ENCODE results near the gene THRA.

Gene THRA

DNA sequence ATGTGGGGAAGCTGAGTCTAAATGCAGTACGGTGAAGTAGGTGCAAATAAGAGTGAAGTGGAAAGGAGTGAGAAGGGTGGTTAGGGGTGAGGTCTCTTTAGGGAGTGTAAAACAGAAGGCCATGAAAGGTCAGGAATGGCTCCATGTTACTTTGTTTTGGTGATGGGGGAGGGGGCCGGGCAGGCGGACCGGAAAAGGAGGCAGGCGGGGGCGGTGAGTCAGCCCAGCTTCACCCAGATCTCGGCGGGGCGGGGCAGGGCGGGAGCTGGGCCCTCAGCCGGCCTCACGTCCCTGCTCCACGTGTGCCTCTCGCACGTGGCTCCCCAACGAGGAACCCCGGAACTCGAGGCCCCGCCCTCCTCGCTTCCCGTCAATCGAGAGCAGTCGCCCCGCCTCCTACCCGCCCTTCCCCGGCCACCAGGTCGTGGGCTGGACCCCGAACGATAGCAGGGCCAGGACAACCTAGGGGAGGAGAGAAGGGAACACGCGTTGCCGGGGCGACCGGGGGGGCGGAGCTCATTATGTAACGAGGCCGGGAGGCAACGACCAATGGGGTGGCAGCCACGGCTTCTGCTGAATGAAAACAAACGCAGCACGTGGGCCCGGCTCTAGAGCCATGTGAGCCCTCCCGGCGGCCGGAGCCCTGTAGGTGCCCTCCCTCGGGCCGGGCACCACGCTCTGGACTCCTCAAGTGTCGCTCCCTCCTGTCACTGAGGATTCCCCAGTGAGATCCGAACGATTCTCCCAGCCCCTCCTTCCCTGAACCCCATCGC, 36.3 kb downstream of the THRA start:
- DNase-seq (ENCODE audit: low read depth in 2 of 2): peak; percentile 95 to 97

DNA sequence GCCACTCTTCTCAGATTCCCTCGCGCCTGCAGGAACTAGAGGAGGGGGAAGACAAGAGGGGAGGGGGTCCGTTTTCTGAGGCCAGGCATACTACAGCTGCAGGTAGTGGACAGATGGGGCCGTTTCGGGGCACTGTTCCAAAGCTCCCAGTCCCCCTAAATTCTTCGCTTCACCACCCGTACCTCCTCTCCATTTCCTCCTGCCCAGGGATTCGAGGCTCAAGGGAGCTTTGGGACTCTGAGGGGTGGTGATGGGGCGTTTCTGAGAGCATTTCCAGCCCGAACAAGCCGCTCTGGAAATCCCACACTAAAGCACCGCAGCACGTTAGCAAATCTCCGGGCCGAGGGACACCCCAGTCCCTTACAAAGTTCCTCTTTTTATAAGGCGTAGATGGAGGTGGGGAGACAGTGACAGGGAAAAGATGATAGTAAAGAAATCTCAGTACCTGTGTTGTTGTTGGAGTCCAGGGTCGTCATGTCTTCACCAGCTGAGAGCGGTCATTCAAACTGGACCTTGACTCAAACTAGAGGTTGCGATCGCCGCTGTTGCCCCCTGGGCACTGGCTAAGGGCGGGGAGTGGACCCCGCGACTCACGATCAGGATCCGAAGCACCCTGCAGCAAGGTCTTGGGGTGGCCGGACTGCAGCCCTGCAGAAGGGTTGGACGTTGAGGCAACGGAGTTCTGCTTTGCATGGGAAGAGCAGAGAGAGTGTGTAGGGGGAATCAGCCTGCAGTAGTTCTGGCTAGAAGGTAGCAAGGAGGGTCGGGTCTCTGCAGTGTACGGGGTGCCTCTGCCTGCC, 37.1 kb downstream of the THRA start:
- DNase-seq (ENCODE audit: low read depth in 2 of 2): no peak

DNA sequence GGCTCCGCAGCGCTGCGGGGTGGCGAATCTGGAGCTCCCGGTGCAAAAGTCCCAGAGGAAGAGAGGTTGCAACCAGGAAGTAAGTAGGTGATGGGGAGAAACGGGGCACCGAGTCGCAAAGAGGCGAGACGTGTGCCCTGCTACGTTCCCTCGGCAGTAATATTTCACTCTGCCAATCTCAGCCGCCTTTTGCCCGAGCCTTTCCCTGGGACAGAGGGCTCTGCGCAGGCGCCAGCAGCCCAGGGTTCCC, 37.6 kb downstream of the THRA start, which contains the start of gene NR1D1:
Gene NR1D1, minus strand, starts transcription at position 171 of the 250 bp plus-strand sequence. CDS start 495 bp downstream, outside the sequence.
- no peak for DNase-seq (ENCODE audit: low read depth in 2 of 2)

DNA sequence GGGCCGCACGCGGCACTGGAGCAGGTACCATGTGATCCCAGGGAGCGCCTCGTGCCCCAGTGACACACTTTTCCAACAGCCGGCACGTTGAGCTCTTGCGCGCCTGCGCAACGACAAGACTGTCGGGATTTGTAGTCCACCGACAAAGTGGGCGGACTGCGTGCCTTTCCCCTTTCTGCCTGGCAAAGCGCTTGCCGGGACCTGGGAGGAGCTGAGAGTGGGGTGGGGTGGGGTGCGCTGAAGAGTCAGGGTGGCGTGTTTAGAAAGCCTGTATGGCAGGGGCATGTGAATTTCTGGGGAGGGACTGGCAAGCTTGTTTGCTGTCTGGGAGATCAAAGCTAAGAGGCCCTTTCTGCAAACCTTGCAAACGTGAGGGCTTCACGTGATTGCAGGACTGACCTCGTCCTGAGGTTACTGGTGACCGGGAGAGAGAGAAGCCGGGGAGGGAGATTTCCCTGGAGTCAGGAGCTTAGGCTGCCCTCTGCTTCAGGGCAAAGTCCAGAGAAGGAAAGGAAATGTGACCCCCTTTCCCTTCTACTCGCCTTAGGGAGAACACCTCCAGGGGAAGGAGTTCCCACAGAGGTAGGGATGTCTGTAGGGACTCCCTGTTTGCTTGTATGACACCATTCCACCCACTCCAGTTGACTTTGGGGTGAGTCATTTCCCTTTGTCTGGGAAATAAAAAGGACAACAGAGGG, 38.1 kb downstream of the THRA start:
- peak; percentile 69 to 74 for DNase-seq (ENCODE audit: low read depth in 2 of 2)

DNA sequence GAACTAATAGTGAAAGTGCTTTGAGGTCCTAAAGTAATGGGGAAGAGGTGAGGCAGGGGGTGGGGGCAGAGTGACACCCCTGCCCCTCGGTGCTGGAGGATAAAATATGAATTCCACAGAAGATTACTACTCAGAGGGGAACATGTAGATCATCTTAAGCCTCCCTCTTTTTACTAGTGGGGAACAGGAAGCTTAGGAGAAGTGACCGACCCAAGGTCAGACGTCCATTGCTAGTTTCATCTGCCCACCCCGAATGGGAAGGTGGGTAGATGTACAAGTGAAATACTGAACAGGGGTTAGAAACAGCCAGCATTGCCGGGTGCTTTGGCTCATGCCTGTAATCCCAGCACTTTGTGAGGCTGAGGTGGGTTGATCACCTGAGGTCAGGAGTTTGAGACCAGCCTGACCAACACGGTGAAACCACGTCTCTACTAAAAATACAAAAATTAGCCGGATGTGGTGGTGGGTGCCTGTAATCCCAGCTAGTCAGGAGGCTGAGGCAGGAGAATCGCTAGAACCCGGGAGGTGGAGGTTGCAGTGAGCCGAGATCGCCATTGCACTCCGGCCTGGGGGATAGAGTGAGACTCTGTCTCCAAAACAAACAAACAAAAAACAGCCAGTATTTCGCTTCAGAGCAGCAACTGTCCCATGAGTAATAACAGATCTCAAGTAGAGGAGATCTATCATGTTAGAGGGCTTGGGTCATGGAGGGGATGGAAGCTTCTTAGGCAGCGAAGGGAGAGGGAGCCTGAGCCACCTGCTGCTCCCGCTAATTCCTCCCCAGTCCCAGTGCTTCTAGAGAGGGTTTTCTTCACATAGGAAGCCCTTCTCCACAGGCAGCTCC, 38.8 kb downstream of the THRA start:
- DNase-seq (ENCODE audit: low read depth in 2 of 2): no peak

DNA sequence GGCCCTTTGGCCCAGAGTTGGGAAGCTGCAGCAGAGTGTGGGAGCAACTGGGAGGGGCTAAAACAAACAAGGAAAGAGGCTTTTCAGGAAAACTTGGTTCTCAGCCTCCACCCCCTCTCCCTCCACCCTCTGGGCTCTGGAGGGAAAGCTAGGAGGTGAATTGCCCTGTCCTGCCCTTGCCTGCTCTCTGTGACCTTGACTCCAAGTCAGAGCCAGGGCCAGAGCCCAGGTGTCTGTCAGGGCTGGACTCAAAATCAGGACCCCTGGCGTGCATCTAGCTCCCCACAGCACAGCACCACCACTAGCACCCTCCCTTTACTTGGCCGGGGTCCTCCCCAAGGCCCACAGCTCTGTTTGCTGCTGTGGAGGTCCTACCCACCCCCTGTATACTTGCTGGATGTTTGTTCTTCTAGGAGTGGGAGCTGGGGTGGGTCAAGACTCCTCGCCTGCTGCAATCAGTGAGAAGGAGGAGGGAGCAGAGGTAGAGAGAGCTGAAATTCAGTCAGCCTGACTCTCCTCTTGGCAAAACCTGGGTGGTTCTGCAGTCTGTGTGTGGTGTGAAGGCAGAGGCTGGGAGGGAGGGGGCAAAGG, 40.4 kb downstream of the THRA start:
- DNase-seq (ENCODE audit: low read depth in 2 of 2): no peak

DNA sequence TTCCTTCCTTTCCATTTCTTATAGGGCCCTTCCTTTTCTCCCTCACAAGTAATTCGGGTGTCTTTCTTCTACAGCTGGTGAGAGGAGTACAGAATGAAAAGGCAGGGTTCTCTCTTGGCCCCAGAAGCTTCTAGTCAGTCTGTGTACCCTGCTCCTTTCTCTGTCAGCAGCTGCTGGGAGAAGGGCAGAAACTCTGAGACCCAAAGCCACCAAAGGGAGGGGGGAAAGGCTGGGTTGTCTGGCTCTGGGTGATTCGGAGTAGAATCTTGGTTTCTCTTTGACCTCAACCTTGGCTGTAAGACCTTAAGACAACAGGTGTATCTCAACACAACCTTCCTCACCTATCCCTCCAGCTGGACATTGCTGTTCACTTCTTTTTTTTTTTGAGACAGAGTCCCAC, 40.9 kb downstream of the THRA start:
- DNase-seq (ENCODE audit: low read depth in 2 of 2): no peak

DNA sequence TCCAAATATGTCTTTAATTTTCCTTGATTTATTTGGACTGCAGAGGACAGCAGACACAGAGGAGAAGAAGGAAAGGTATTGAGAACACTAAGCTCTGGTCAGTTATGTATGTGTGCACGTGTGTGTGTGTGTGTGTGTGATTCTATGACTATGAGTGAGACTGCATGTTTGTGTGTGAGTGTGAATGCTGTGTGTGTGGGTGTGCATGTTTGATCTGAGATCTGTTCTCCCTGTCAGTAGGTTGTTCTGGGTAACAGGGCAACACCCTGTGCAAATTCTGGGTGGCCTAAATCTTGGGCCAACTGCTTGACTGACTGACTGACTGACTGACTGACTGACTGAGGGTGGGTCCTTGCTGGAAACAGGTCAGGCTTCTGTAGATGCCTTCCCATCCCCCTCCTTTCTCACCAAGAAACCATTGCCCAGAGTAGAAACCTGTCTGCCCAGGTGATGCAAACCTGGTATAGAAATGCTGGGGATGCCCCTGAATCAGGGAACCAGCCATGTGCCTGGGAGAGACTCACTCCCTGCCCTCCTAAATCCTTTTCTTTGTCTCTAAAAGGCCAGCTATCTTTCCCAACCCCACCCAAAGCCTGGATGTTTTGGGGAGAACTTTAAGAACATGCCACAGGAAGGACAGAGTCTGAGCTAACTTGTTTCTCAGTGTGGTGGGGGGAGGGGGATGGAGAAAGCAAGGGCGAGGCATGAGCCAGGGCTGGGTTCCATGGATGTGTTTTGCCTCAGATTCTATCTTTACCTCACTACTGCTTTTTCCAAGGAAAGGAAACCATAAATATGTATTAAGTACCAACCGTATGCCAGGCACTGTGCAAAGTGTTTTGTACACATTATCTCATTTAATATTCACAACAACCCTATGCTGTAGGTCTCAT, 42.1 kb downstream of the THRA start:
- no peak for DNase-seq (ENCODE audit: low read depth in 2 of 2)

DNA sequence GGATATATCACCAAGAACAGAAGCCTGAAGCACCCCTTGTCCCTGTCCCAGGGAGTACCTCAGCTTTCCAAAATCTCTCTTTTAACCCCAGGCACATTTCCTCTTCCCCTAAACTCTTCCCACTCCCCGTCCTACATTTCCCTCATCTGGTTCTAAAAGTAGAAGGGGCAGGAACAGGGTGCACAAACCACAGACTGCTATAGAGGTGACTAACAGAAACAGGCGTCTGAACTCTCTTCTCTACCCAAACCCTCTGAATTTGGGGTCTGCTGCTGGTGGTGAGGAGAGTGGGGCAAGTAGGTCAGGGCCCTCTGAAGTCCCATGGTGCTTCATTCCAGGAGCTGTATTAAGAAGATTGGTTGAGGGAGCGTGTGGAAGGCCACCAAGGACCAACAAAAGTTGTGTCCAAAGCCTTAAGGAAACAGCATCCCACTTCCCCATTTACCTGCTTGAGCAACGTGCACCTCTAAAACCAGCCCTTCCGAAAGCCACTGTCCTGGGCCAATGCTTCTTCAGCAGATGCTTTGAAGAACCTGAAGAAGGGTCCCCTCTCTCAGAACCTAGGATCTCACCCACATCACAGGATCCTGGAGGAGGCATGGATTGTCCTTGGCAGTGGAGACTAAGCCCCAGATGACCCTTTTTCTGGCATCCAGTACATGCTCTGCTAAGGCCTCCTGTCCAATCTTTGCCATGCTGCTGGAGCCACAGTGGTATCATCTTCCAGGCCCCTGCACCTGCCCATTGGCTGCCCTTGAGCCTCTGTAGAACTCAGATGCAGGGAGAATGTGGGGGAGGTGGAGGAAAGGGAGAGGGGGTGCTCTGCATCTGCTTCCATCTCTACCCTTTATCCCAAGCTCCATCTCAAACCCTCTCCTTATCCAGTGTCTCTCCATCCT, 43.3 kb downstream of the THRA start:
- DNase-seq (ENCODE audit: low read depth in 2 of 2): no peak

DNA sequence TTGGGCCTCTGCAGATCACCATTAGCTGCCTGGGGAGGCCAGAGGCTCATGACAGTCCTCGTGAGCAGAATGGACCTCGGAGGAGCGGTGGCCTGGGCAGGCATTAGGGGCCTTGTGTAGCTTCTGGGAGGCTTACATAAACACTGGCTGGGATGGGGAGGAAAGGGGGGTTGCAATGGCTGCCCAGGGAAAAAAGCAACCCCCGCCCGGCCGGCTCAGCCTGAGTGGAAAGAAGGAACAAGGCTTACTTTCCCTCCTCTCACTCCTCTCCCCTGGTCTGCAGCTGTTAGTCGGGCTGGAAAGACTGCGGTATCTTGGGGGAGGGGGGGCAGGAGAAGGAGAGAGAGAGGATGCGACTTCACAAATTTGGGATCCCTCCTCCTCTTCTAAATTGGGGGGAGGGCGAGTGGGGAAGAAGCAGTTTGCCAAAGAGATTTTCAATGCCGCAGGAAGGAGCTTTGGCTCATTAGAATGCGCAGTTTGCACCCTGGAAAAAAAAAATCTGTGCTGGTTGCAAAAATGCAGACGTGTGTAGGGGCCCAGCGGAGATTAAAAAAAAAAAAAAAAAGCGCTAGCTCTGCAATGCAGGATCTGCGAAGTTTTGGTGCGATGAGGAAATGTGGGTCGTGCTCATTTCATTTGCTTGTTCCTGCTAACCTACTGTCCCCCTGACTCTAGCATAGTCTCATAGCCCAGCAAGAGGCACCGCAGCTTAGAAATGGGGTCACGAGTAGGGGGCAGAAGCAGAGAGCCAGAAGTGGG, 44.2 kb downstream of the THRA start:
- DNase-seq (ENCODE audit: low read depth in 2 of 2): no peak

DNA sequence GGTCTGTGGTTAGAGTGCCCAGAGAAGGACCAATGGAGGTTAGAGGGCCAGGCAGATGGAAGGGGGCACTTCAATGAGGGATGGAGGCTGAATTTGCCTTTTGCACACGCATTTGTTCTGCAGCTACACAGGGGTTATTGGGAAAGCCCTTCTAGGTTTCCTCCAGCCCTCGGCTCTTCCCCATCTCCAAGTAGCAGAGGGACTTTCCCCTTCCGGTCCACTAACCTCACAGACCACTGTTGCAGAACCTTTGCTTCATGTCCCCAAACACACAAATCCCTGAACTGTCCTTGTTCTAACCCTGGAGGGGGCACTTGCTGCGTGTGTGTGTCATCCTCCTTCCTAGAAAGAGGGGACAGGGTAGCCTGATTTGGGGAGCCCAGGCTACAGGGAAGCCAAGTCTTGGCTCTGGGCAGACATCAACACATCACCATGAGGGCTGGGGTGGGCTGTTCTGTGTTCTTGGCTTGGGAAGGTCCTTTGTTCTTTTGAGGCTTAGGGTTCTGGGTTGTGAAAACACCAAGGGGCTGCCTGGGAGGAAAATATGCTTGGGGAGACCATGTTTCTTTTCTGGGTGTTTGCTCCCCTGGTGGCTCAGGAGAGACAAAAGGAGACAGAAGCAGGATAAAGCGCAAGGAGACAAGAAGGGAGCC, 44.9 kb downstream of the THRA start:
- DNase-seq (ENCODE audit: low read depth in 2 of 2): no peak

DNA sequence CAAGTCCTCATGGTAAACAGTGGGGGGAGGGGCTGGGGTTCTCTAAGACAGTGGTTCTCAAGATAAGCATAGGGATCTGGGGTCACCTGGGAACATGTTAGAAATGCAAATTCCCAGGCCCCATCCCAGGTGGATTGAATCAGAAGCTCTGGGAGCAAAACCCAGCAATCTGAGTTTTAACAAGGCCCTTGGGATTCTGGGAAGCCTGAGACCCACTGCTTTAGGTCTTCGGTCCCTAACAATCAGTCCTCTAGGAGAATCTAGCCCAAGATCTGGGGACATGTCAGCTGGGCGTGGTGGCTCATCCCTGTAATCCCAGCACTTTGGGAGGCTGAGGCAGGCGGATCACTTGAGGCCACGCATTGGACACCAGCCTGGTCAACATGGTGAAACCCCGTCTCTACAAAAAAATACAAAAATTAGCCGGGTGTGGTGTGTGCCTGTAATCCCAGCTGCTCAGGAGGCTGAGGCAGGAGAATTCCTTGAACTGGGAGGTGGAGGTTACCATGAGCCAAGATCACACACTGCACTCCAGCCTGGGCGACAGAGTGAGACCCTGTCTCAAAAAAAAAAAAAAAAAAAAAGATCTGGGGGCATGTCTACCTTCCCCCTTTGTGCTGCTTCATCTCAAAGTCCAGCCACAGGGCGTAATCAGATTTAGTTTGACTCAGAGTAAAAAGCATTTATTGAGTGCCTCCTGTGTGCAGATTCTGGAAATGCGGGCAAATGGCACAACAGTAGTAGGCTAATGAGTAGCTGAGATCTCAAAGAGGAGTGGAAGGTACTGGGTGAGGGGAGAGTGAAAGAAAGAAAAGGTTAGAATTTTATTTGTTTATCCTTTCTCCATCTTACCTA, 46.4 kb downstream of the THRA start:
- DNase-seq (ENCODE audit: low read depth in 2 of 2): no peak

DNA sequence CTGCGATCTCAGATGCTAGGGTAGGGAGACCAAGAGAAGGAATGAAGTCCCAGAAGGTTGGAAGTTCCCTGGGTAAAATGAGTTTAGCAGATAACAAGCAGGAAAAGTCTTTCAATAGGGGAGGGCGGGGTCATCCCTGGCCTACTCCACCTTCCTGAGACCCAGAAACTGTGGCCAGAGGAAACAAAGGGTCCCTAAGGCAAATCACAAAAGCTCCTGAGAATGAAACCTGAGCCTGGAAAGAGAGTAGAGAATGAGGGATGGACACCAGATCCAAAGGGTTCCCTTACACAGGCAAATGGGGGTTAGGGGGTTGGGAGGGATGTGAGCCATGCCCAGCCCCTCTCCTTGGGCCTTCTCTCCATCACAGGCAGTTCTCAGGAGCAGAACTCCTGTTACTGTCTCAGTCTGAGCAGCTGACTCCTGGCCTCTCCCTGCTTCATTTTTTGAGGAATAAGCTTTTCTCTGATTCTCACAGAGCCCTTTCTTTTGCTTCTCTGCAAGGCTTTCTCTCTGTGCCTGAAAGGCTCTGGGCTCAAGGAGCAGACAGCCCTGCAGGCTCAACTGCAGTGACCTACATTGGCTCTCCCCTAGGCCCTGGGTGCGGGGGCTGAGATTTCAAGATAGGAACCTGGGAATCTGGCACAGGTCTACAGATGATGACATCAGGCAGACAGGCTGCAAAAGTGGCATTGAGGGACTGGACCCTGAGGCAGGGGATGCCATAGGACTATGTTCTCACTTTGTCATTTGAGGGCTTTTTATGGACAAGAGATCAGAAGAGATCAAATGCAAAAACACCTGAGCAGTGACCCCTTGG, 47.5 kb downstream of the THRA start:
- DNase-seq (ENCODE audit: low read depth in 2 of 2): no peak

DNA sequence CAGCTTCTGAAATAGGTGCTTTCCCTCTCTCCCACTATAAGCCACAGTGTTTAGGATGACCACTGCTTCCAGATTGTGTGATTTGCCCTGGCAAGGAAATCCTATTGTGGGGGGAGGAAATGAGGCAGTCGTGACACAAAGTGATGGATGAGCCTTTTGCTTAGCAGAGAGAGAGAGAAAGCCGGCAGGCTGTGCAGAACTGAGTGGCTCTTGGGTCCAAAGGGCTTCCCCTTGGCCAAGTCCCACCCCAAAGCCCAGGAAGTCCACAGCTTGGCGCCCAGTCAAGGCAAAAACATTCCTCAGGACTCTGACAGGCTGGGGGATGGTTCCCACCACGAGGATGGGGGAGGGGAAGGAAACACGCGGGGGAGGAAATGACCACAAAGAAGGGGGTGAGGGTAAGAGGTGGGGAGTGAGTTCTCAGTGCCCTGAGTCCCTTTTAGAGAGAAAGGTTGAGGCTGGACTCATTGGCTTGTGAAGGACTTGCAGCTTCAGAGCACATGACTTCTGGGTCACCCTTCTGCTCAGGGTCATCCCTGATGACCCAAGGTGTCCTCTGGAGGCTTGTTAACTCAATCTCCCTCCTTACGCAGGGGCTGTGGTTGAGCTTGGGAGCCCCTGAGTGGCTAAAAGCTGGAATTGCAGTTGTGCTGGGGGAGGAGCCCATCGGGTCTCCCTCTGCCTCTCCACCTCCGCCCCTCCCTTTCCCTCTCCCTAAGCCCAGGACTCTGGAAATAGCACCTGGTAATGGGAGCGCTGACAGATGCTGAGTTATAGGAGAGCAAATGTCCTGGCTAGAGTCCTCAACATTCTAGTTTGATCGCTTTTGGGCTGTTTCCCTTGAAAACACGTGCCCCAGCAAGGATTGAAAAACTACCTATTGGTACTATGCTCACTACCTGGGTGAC, 48.7 kb downstream of the THRA start:
- DNase-seq (ENCODE audit: low read depth in 2 of 2): peak in 1 of 2 donors; percentile 43

DNA sequence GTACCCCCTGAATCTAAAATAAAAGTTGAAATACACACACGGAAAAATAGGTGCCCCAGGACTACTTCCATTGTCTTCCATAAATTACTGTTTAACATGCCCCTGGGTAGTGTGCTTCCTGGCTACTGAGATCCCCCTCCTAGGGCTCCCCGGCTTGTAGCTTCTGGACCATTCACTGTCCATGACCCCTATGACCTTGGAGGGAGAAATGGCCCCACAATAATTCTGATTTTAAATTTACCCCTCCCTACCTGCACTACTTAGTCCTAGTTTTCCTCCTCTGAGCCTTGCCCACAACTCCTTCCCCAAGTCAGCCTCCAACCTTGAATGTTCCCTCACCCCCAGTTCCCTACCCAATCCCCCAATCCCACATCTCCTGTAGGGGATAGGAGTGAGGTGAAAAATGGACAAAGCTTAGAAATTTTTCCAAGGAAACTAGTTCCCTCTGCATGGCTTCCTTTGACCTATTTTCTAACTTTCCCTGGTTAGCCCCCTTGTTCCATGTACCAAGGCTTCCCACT, 49.5 kb downstream of the THRA start:
- no peak for DNase-seq (ENCODE audit: low read depth in 2 of 2)
